Measurements from ENCODE around the gene ARSB.

ARSB gene

GRCh38 chr5:78808818-78809217, 176.3 kb downstream of the ARSB start:
- no peaks in the 10 kb centered on the region for H3K36me3 ChIP-seq (ENCODE audit: control insufficient read depth, low read depth, low read length)
- no peak overlapping the region for H3K9ac ChIP-seq (ENCODE audit: low read length)
- no peaks in the 10 kb centered on the region for H3K4me1 ChIP-seq (ENCODE audit: control insufficient read depth, low read depth, low read length)
- no peaks in the 10 kb centered on the region for H3K9me3 ChIP-seq (ENCODE audit: control insufficient read depth, low read depth, low read length)
- no peak overlapping the region for H3K27ac ChIP-seq (ENCODE audit: low read length)
- no peak overlapping the region for H3K4me3 ChIP-seq (ENCODE audit: low read length)
- H3K27me3 ChIP-seq (ENCODE audit: control insufficient read depth, insufficient read depth, low read length) = no peaks in the 10 kb centered on the region

GRCh38 chr5:78808380-78808779, 176.7 kb downstream of the ARSB start:
- no peaks in the 10 kb centered on the region for H3K36me3 ChIP-seq (ENCODE audit: control insufficient read depth, low read depth, low read length)
- H3K9me3 ChIP-seq (ENCODE audit: control insufficient read depth, low read depth, low read length) = no peaks in the 10 kb centered on the region
- H3K27ac ChIP-seq (ENCODE audit: low read length) = no peak overlapping the region
- no peak overlapping the region for H3K4me3 ChIP-seq (ENCODE audit: low read length)
- H3K4me1 ChIP-seq (ENCODE audit: control insufficient read depth, low read depth, low read length) = no peaks in the 10 kb centered on the region
- no peaks in the 10 kb centered on the region for H3K27me3 ChIP-seq (ENCODE audit: control insufficient read depth, insufficient read depth, low read length)
- no peak overlapping the region for H3K9ac ChIP-seq (ENCODE audit: low read length)

DNA sequence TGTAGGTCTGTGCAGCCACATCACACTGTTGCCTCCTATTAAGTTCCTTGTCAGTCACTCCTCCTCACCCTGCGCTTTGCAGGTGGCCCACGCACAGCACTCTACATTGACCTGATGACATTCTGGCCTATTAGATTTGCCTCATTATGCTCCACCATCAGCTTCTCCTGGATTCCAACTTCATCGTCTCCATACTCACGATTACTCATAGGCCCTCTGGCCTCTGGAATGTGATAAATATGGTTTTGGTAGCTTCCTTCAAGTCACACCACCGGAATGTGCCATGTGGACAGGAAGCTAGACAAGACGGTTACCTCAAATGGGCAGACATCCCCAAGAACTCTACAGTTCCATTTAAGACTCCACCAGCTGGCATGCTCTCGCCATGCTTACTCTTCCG, 178.6 kb downstream of the ARSB start:
- Histone ChIP-seq H3K36me3 (ENCODE audit: control insufficient read depth, low read depth, low read length) (no peaks in the 10 kb centered on the region), H3K27ac (ENCODE audit: low read length) (no peak overlapping the region), H3K27me3 (ENCODE audit: control insufficient read depth, insufficient read depth, low read length) (no peaks in the 10 kb centered on the region)

GRCh38 chr5:78805474-78806124, 179.5 kb downstream of the ARSB start:
- Histone ChIP-seq H3K36me3 (ENCODE audit: control insufficient read depth, low read depth, low read length) (no peaks in the 10 kb centered on the region), H3K27me3 (ENCODE audit: control insufficient read depth, insufficient read depth, low read length) (no peaks in the 10 kb centered on the region), H3K9me3 (ENCODE audit: control insufficient read depth, low read depth, low read length) (no peaks in the 10 kb centered on the region), H3K9ac (ENCODE audit: low read length) (no peak overlapping the region), H3K4me3 (ENCODE audit: low read length) (no peak overlapping the region), H3K4me1 (ENCODE audit: control insufficient read depth, low read depth, low read length) (no peaks in the 10 kb centered on the region), H3K27ac (ENCODE audit: low read length) (no peak overlapping the region)

More for the DNA sequence above, 178.6 kb downstream of the ARSB start:
- Histone ChIP-seq H3K4me1 (ENCODE audit: control insufficient read depth, low read depth, low read length) (no peaks in the 10 kb centered on the region), H3K9ac (ENCODE audit: low read length) (no peak overlapping the region), H3K4me3 (ENCODE audit: low read length) (no peak overlapping the region), H3K9me3 (ENCODE audit: control insufficient read depth, low read depth, low read length) (no peaks in the 10 kb centered on the region)

DNA sequence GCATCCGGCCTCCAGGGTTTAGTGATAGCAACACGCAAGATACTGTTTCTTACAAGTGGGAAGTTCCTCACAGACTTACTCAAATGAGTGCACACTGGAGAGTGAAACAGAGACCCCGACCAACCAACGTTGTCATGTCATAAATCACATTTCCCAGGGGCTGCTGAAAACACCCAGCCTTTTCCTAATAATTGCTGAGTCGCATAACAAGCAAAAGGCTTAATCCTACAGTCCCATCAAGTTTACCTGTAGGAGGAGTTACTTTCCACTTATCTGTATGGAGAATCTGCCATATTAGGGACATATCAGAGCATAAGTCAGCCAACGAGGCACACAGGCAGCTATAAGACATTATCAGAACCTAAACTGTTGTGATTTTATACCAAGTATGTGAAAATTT, 180.1 kb downstream of the ARSB start:
- Histone ChIP-seq H3K9ac (ENCODE audit: low read length) (no peak overlapping the region), H3K36me3 (ENCODE audit: control insufficient read depth, low read depth, low read length) (no peaks in the 10 kb centered on the region), H3K4me3 (ENCODE audit: low read length) (no peak overlapping the region), H3K27me3 (ENCODE audit: control insufficient read depth, insufficient read depth, low read length) (no peaks in the 10 kb centered on the region), H3K27ac (ENCODE audit: low read length) (no peak overlapping the region), H3K4me1 (ENCODE audit: control insufficient read depth, low read depth, low read length) (no peaks in the 10 kb centered on the region), H3K9me3 (ENCODE audit: control insufficient read depth, low read depth, low read length) (no peaks in the 10 kb centered on the region)

- H3K9ac ChIP-seq (ENCODE audit: low read length) = no peak overlapping the region
- H3K36me3 ChIP-seq (ENCODE audit: control insufficient read depth, low read depth, low read length) = no peaks in the 10 kb centered on the region
- H3K27me3 ChIP-seq (ENCODE audit: control insufficient read depth, insufficient read depth, low read length) = no peaks in the 10 kb centered on the region
- no peaks in the 10 kb centered on the region for H3K9me3 ChIP-seq (ENCODE audit: control insufficient read depth, low read depth, low read length)
- H3K4me3 ChIP-seq (ENCODE audit: low read length) = no peak overlapping the region
- no peak overlapping the region for H3K27ac ChIP-seq (ENCODE audit: low read length)
- H3K4me1 ChIP-seq (ENCODE audit: control insufficient read depth, low read depth, low read length) = no peaks in the 10 kb centered on the region
Measured at GRCh38 chr5:78803941-78804340, 181.2 kb downstream of the ARSB start.

GRCh38 chr5:78803353-78803752, 181.8 kb downstream of the ARSB start:
- H3K4me1 ChIP-seq (ENCODE audit: control insufficient read depth, low read depth, low read length) = no peaks in the 10 kb centered on the region
- no peaks in the 10 kb centered on the region for H3K27me3 ChIP-seq (ENCODE audit: control insufficient read depth, insufficient read depth, low read length)
- H3K9ac ChIP-seq (ENCODE audit: low read length) = no peak overlapping the region
- H3K9me3 ChIP-seq (ENCODE audit: control insufficient read depth, low read depth, low read length) = no peaks in the 10 kb centered on the region
- H3K4me3 ChIP-seq (ENCODE audit: low read length) = no peak overlapping the region
- H3K27ac ChIP-seq (ENCODE audit: low read length) = no peak overlapping the region
- no peaks in the 10 kb centered on the region for H3K36me3 ChIP-seq (ENCODE audit: control insufficient read depth, low read depth, low read length)

DNA sequence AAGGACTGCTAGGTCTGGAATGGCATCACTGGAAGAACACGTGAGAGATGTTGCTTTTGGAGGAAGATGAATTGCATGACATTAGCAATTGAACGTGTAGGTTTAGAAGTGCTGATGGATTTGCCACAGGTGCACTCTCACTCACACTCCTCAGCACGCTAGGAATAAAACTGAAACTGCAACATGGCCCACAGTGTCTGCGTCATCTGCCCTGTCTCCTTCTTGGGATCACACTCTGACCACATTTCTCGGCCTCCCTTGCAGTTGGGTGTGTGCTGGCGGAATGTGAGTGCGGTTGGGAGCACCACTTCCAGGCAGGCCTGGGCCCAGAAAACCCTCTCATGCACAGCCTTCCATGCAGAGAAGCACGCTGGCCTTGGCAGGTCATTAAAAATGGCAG, 183.7 kb downstream of the ARSB start:
- Histone ChIP-seq H3K4me3 (ENCODE audit: low read length) (no peak overlapping the region), H3K27ac (ENCODE audit: low read length) (no peak overlapping the region), H3K4me1 (ENCODE audit: control insufficient read depth, low read depth, low read length) (no peaks in the 10 kb centered on the region), H3K27me3 (ENCODE audit: control insufficient read depth, insufficient read depth, low read length) (no peaks in the 10 kb centered on the region), H3K9ac (ENCODE audit: low read length) (no peak overlapping the region), H3K36me3 (ENCODE audit: control insufficient read depth, low read depth, low read length) (no peaks in the 10 kb centered on the region), H3K9me3 (ENCODE audit: control insufficient read depth, low read depth, low read length) (no peaks in the 10 kb centered on the region)

GRCh38 chr5:78799266-78800017, 185.7 kb downstream of the ARSB start:
- Histone ChIP-seq H3K9me3 (ENCODE audit: control insufficient read depth, low read depth, low read length) (no peaks in the 10 kb centered on the region), H3K27ac (ENCODE audit: low read length) (no peak overlapping the region), H3K36me3 (ENCODE audit: control insufficient read depth, low read depth, low read length) (no peaks in the 10 kb centered on the region), H3K4me1 (ENCODE audit: control insufficient read depth, low read depth, low read length) (no peaks in the 10 kb centered on the region), H3K27me3 (ENCODE audit: control insufficient read depth, insufficient read depth, low read length) (no peaks in the 10 kb centered on the region), H3K9ac (ENCODE audit: low read length) (no peak overlapping the region), H3K4me3 (ENCODE audit: low read length) (no peak overlapping the region)

DNA sequence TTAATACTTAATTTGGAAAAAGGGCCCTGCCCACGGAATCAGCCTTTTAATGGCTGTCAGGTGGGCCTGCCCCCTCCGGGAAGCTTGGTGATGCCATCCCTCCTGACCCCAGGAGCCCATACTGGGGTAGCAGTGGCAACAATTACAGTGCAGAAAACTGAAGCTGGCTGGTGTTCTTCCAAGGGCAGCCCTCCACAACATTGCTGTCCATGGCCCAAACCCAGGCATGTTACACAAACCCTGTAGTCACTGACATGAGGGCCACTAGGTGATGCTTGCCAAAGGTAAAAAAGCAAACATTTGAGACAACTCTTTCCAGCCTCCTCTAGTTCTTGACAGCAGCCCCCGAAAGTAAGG, 186.5 kb downstream of the ARSB start:
- H3K27me3 ChIP-seq (ENCODE audit: control insufficient read depth, insufficient read depth, low read length) = no peaks in the 10 kb centered on the region
- no peaks in the 10 kb centered on the region for H3K4me1 ChIP-seq (ENCODE audit: control insufficient read depth, low read depth, low read length)
- no peak overlapping the region for H3K4me3 ChIP-seq (ENCODE audit: low read length)
- H3K9me3 ChIP-seq (ENCODE audit: control insufficient read depth, low read depth, low read length) = no peaks in the 10 kb centered on the region
- H3K27ac ChIP-seq (ENCODE audit: low read length) = no peak overlapping the region
- H3K9ac ChIP-seq (ENCODE audit: low read length) = no peak overlapping the region
- H3K36me3 ChIP-seq (ENCODE audit: control insufficient read depth, low read depth, low read length) = no peaks in the 10 kb centered on the region

- no peak overlapping the region for H3K4me3 ChIP-seq (ENCODE audit: low read length)
- no peaks in the 10 kb centered on the region for H3K9me3 ChIP-seq (ENCODE audit: control insufficient read depth, low read depth, low read length)
- no peak overlapping the region for H3K9ac ChIP-seq (ENCODE audit: low read length)
- H3K4me1 ChIP-seq (ENCODE audit: control insufficient read depth, low read depth, low read length) = no peaks in the 10 kb centered on the region
- no peak overlapping the region for H3K27ac ChIP-seq (ENCODE audit: low read length)
- no peaks in the 10 kb centered on the region for H3K36me3 ChIP-seq (ENCODE audit: control insufficient read depth, low read depth, low read length)
- no peaks in the 10 kb centered on the region for H3K27me3 ChIP-seq (ENCODE audit: control insufficient read depth, insufficient read depth, low read length)
Measured at GRCh38 chr5:78797936-78798672, 187.0 kb downstream of the ARSB start.
